GM23338 (cell line): Measurements from ENCODE around the gene CLNK.

ENCODE experiments used
- CREB1 ChIP-seq: fragments of 250-450 bp; sonication (Bioruptor Pico); IDR thresholded peaks from 2 replicates; pipeline ENCODE4 v1.5.0; 2020; ENCODE audit warnings: low read depth, mild to moderate bottlenecking, moderate library complexity
- EZH2 ChIP-seq: fragments of 200-600 bp; sonication (generic); IDR thresholded peaks from one replicate; pipeline ENCODE4 v1.8.0; 2017; ENCODE audit warnings: antibody characterized with exemption, mild to moderate bottlenecking, low read depth; ENCODE audit not compliant: unreplicated experiment
- EZH2phosphoT487 ChIP-seq: fragments of 200-600 bp; sonication (generic); IDR thresholded peaks from one replicate; pipeline ENCODE4 v1.8.1; 2018; ENCODE audit warnings: antibody characterized with exemption; ENCODE audit not compliant: unreplicated experiment
- JUNB ChIP-seq: IDR thresholded peaks from one replicate; pipeline ENCODE4 v1.6.1; 2016; ENCODE audit warnings: antibody characterized with exemption; ENCODE audit not compliant: unreplicated experiment
- NANOG ChIP-seq: IDR thresholded peaks from 2 replicates; pipeline ENCODE4 v1.6.1; 2016; ENCODE audit warnings: antibody characterized with exemption, borderline replicate concordance
- POLR2AphosphoS5 ChIP-seq: IDR thresholded peaks from 2 replicates; pipeline ENCODE4 v1.6.1; 2016; ENCODE audit warnings: antibody characterized with exemption, low read depth
- REST ChIP-seq: IDR thresholded peaks from one replicate; pipeline ENCODE4 v1.6.1; 2018; ENCODE audit warnings: antibody characterized with exemption; ENCODE audit not compliant: unreplicated experiment
- STAT1 ChIP-seq: IDR thresholded peaks from one replicate; pipeline ENCODE4 v1.6.1; 2016; ENCODE audit warnings: antibody characterized with exemption; ENCODE audit not compliant: unreplicated experiment
- ZNF114 ChIP-seq: fragments of 250-450 bp; sonication (Bioruptor Pico); IDR thresholded peaks from 2 replicates; pipeline ENCODE4 v1.5.0; 2020; ENCODE audit warnings: mild to moderate bottlenecking, moderate library complexity
- ZNF331 ChIP-seq: fragments of 250-450 bp; sonication (Bioruptor Pico); IDR thresholded peaks from 2 replicates; pipeline ENCODE4 v1.5.0; 2020; ENCODE audit warnings: low read depth, mild to moderate bottlenecking, moderate library complexity
- TF ChIP-seq, protein P1 (sequence below), 2 experiments: fragments of 200-600 bp in 1 of 2; sonication (generic) in 1 of 2; conservative IDR thresholded peaks; 2 replicates each; pipeline versions ENCODE4 v1.5.1 to v1.6.1; 2016 to 2017; ENCODE audit warnings: antibody characterized with exemption in 2 of 2, low read depth in 2 of 2, mild to moderate bottlenecking in 2 of 2, moderate library complexity in 1 of 2

GRCh38 chr4:10441512-10441911 lies 243.1 kb downstream of the CLNK start:
- TF ChIP-seq EZH2, result no peak
- TF ChIP-seq, protein P1, sequence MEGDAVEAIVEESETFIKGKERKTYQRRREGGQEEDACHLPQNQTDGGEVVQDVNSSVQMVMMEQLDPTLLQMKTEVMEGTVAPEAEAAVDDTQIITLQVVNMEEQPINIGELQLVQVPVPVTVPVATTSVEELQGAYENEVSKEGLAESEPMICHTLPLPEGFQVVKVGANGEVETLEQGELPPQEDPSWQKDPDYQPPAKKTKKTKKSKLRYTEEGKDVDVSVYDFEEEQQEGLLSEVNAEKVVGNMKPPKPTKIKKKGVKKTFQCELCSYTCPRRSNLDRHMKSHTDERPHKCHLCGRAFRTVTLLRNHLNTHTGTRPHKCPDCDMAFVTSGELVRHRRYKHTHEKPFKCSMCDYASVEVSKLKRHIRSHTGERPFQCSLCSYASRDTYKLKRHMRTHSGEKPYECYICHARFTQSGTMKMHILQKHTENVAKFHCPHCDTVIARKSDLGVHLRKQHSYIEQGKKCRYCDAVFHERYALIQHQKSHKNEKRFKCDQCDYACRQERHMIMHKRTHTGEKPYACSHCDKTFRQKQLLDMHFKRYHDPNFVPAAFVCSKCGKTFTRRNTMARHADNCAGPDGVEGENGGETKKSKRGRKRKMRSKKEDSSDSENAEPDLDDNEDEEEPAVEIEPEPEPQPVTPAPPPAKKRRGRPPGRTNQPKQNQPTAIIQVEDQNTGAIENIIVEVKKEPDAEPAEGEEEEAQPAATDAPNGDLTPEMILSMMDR (conservative IDR thresholded peaks at IDR 0.05; ENCODE audit: low read depth in 2 of 2), result no peak
- no peak for TF ChIP-seq ZNF331
- no peak for TF ChIP-seq REST
- no peak for TF ChIP-seq NANOG
- TF ChIP-seq ZNF114 (CRISPR knock-in tag), result no peak
- TF ChIP-seq POLR2AphosphoS5, result no peak
- no peak for TF ChIP-seq JUNB
- no peak for TF ChIP-seq CREB1 (CRISPR knock-in tag)
- TF ChIP-seq EZH2phosphoT487, result no peak
- no peak for TF ChIP-seq STAT1
